Thymus (tissue), 11 donors: ENCODE measurements around the gene TSHZ2. TPM values are rescaled to one million over a fixed set of nuclear protein-coding genes. Genes with fewer than 3 reads are reported as not detected.
"Not testable (repeated sequence)": the region's sequence is repeated elsewhere in the genome, so short reads cannot be mapped to it uniquely, and the experiment has no call there.

Source experiments
- DNase-seq, 9 donors: peaks; one replicate each; pipeline ENCODE4 v3.0.0-alpha.2; 2013; ENCODE audit warnings: low spot score in 9 of 9, low read depth in 6 of 9, missing footprints in 1 of 9
- H3K27ac ChIP-seq, 2 donors: one replicate each; pipeline ENCODE4 v1.5.1; 2013; ENCODE audit warnings: control low read depth in 1 of 2, low read depth in 1 of 2, low read length in 1 of 2, mild to moderate bottlenecking in 1 of 2, moderate library complexity in 1 of 2
- H3K27me3 ChIP-seq, 2 donors: one replicate each; pipeline ENCODE4 v1.5.1; 2013; ENCODE audit warnings: low read length in 1 of 2; ENCODE audit not compliant: control insufficient read depth in 2 of 2, insufficient read depth in 1 of 2
- H3K36me3 ChIP-seq, 2 donors: one replicate each; pipeline ENCODE4 v1.5.1; 2013; ENCODE audit warnings: low read length in 1 of 2, mild to moderate bottlenecking in 1 of 2, moderate library complexity in 1 of 2; ENCODE audit not compliant: control insufficient read depth in 2 of 2, insufficient read depth in 2 of 2
- H3K4me1 ChIP-seq, 2 donors: one replicate each; pipeline ENCODE4 v1.5.1; 2013; ENCODE audit warnings: low read length in 2 of 2; ENCODE audit not compliant: control insufficient read depth in 2 of 2, insufficient read depth in 2 of 2
- H3K4me3 ChIP-seq, 2 donors: one replicate each; pipeline ENCODE4 v1.5.1; 2013; ENCODE audit warnings: low read length in 2 of 2, control low read depth in 1 of 2, mild to moderate bottlenecking in 1 of 2
- H3K9me3 ChIP-seq, 2 donors: one replicate each; pipeline ENCODE4 v1.5.1; 2013; ENCODE audit warnings: low read length in 1 of 2, mild to moderate bottlenecking in 1 of 2; ENCODE audit not compliant: control insufficient read depth in 2 of 2, insufficient read depth in 1 of 2
- WGBS: extraction: QIAGEN DNeasy Blood & Tissue Kit; methylation state at CpG from one replicate; pipeline ENCODE4 v1.1.7; 2013; 5-methylcytosine and 5-hydroxymethylcytosine counted together
- polyA plus RNA-seq: library from polyadenylated mRNA; stranded (reverse); fragments of 200-250 nt; gene quantifications from one replicate; pipeline ENCODE4 v1.2.3, GENCODE V29; 2013
- total RNA-seq: library from RNA; stranded (reverse); fragments of 120-200 nt; gene quantifications from one replicate; pipeline ENCODE4 v1.2.4, GENCODE V29; 2013
- donor health status: healthy.

Gene TSHZ2
- total and polyA plus RNA-seq, 2 donors = 1.4 to 2.4 TPM

DNA sequence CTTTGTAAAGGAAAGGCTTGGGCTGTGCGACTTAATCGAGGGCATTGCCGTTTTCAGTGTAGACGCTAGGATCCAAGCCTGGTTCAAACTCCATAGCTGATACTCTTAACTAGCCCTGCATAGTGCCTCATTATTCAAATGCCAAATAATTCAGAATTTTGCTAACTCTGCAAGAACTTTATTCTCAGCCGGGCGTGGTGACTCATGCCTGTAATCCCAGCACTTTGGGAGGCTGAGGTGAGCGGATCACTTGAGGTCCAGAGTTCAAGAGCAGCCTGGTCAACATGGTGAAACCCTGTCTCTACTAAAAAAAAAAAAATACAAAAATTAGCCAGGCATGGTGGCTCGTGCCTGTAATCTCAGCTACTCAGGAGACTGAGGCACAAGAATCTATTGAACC lies 394.8 kb downstream of the TSHZ2 start:
- H3K9me3 ChIP-seq, H3K4me3 ChIP-seq, DNase-seq, H3K4me1 ChIP-seq, H3K27ac ChIP-seq, H3K27me3 ChIP-seq, H3K36me3 ChIP-seq: not testable (repeated sequence)
- 97% methylated on average over 8 of the region's 8 CpGs for WGBS

DNA sequence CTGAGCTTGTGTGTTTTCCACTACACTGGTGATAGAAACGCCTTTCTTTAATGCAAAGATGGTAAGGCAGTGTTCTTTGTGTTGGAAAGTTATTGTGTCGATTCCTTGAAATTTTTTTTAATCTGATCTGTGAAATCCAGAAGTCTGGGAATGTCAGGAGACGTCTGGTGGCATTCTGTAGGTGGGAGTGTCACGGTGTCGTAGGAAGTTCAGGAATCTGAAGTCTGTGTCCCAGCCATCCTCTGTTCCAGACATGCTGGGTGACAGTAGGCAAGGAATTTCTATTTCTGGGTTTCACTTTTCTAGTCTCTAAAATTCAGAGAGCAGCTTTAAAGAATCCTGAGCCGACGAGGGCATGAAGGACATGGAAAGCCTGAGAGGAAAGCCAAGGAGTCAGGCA lies 397.7 kb downstream of the TSHZ2 start:
- Histone ChIP-seq H3K27ac (no peak overlapping the region), H3K4me1 (no peaks in the 10 kb centered on the region)

DNA sequence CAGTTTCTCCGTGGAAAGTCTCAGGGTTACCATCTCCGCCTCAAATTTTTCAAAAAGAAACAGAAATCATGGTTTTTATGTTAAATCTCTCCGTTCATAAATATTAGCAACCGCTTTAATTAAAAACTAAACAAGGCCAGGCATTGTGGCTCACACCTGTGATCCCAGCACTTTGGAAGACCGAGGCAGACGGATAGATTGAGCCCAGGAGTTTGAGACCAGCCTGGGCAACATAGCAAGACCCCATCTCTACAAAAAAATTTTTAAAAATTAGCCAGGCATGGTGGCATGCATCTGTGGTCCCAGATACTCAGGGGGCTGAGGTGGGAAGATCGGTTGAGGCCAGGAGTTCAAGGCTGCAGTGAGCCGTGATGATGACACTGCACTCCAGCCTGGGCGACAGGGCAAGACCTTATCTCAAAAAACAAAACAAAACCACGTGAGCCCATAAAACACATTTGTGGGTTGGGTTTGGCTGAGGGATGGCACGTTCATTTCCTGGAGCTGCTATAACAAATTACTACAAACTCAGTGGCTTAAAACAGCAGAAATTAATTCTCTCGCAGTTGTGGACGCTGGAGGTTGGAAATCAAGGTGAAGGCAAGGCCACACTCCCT lies 398.3 kb downstream of the TSHZ2 start:
- Histone ChIP-seq H3K4me3 (no peak overlapping the region), H3K9me3 (no peaks in the 10 kb centered on the region), H3K4me1 (no peaks in the 10 kb centered on the region), H3K27ac (no peak overlapping the region), H3K36me3 (no peaks in the 10 kb centered on the region), H3K27me3 (no peaks in the 10 kb centered on the region)
- WGBS = 66% methylated on average over 13 of the region's 13 CpGs
- DNase-seq = no peak

More for the DNA sequence above, 397.7 kb downstream of the TSHZ2 start:
- WGBS = 95% methylated on average over 7 of the region's 7 CpGs
- no peaks in the 10 kb centered on the region for H3K27me3 ChIP-seq
- H3K36me3 ChIP-seq = no peaks in the 10 kb centered on the region
- no peaks in the 10 kb centered on the region for H3K9me3 ChIP-seq
- H3K4me3 ChIP-seq = no peak overlapping the region
- DNase-seq = no peak

DNA sequence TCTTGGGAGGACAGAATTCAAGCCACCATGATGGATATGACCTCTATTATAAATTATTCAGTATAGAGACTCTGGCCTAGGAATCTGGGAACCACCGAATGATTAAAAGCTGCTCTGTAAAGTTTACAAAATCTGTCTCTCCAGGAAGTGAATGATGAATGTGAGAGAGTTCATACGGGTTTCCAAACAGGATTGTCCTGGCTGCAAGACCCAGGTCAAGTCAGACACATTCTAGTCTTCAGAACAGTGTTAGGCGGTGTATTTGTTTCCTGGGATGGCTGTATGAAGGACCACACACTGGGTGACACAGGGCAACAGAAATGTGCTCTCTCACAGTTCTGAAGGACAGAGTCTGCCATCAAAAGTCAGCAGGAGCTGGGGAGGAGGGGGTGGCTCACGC lies 399.1 kb downstream of the TSHZ2 start:
- H3K4me1 ChIP-seq = no peaks in the 10 kb centered on the region
- no peak overlapping the region for H3K4me3 ChIP-seq

DNA sequence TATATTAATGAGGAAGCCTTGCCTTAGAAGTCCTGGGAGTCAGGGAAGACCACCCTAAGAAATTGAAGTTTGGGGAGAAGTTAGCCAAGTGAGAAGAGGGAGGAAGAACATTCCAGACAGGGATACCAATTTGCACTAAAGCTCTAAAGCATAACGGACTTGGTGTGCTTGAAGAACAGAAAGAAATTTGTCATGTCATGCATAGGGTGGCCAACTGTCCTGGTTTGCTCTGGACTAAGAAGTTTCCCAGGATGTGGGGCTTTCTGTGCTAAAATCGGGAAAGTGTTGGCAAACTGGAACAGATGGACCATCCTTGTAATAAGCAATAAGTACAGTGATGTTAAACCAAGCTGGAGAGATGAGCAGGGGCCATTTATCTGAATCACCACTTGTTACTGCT lies 403.9 kb downstream of the TSHZ2 start:
- no peaks in the 10 kb centered on the region for H3K27me3 ChIP-seq
- 98% methylated on average over 2 of the region's 2 CpGs for WGBS
- no peak for DNase-seq
- no peak overlapping the region for H3K27ac ChIP-seq
- no peaks in the 10 kb centered on the region for H3K9me3 ChIP-seq
- H3K4me1 ChIP-seq = no peaks in the 10 kb centered on the region
- no peaks in the 10 kb centered on the region for H3K36me3 ChIP-seq
- H3K4me3 ChIP-seq = no peak overlapping the region

More for the DNA sequence above, 399.1 kb downstream of the TSHZ2 start:
- 95% methylated on average over 4 of the region's 4 CpGs for WGBS
- no peaks in the 10 kb centered on the region for H3K9me3 ChIP-seq
- DNase-seq = no peak
- no peaks in the 10 kb centered on the region for H3K36me3 ChIP-seq
- H3K27me3 ChIP-seq = no peaks in the 10 kb centered on the region
- no peak overlapping the region for H3K27ac ChIP-seq

DNA sequence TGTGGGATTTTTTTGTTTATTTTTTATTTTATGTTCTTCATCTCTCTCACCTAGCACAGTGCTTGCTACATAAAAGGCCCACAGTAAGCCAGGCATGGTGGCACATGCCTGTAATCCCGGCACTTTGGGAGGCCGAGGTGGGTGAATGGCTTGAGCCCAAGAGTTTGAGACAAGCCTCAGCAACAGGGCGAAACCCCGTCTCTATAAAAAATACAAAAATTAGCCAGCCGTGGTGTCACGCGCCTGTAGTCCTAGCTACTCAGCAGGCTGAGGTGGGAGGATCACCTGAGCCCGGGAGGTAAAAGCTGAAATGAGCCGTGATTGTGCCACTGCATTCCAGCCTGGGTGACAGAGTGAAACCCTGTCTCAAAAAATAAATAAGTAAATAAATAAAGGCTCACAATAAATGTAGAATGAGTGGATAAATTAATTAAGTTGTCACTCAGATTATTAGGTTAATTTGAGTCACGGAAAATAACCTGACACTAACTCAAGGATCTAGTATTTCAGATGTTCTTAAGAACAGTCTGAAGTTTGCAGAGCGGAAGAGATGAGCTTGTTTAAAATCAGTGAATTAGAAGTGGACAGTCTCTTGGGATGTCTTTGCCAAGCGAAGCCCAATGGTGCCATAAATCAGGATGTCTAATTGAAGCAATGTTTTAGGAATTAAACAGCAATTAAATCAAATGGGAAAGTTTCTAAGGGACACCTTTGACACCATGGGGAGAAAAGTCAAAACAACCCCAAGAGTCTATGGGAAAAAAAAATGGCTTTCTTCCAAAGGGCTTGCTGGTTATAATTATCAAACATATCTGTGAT lies 407.1 kb downstream of the TSHZ2 start:
- H3K27ac ChIP-seq = no peak overlapping the region
- WGBS = 80% methylated on average over 12 of the region's 12 CpGs
- no peaks in the 10 kb centered on the region for H3K36me3 ChIP-seq
- no peaks in the 10 kb centered on the region for H3K9me3 ChIP-seq
- no peaks in the 10 kb centered on the region for H3K27me3 ChIP-seq
- no peaks in the 10 kb centered on the region for H3K4me1 ChIP-seq
- no peak for DNase-seq
- H3K4me3 ChIP-seq = no peak overlapping the region

DNA sequence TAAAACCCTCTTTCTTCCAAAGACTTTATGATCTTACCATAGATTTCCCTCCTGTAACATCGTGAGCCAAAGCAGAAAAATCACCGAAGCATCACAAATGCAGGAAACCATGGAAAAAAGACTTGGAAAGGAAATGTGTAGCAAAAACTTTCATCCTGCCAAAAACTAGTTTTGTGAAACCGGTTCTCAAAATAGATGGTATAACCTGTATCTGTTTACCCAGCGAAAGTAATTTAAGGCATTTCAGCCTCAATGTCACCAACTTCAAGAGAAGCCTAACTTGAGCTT lies 407.6 kb downstream of the TSHZ2 start:
- DNase-seq = no peak
- no peaks in the 10 kb centered on the region for H3K36me3 ChIP-seq
- no peak overlapping the region for H3K27ac ChIP-seq
- H3K27me3 ChIP-seq = no peaks in the 10 kb centered on the region
- H3K4me3 ChIP-seq = no peak overlapping the region
- 77% methylated on average over 4 of the region's 4 CpGs for WGBS
- no peaks in the 10 kb centered on the region for H3K4me1 ChIP-seq
- H3K9me3 ChIP-seq = no peaks in the 10 kb centered on the region

DNA sequence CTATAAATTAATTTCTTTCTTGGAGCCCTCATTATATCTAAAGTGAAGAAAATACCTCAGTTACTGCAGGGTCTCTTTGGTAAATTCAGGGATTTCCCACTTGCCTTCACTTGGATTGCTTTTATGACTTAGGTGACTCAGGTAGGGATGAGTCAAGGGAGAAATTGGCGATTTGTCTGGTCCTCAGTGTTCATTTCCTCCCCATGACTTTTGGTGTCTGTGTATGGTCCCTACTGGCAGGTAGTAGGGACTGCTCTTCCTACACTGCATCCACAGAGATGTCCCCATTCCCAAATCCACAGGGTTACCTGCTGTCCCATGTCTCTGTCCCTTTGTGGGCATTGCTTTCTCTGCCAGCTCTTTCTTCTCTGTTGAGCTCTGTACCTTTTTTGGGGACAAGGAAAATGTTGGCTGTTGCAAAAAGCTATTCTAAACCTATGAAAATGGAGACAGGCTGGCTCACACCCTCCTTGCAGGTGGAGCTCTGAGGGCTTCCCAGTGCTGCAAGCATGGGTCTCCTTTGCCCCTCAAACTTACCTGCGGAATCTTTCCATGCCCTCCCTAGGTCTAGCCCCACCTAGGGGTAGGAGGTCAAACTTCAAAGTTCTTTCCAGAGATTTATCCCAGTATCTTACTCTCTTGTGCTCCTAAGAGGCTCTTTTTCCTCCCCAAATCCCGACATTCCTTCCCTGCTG lies 409.6 kb downstream of the TSHZ2 start:
- no peaks in the 10 kb centered on the region for H3K27me3 ChIP-seq
- H3K4me1 ChIP-seq = no peaks in the 10 kb centered on the region
- WGBS = 92% methylated on average over 3 of the region's 3 CpGs
- H3K9me3 ChIP-seq = no peaks in the 10 kb centered on the region
- H3K4me3 ChIP-seq = no peak overlapping the region
- DNase-seq = no peak
- no peaks in the 10 kb centered on the region for H3K36me3 ChIP-seq
- no peak overlapping the region for H3K27ac ChIP-seq

DNA sequence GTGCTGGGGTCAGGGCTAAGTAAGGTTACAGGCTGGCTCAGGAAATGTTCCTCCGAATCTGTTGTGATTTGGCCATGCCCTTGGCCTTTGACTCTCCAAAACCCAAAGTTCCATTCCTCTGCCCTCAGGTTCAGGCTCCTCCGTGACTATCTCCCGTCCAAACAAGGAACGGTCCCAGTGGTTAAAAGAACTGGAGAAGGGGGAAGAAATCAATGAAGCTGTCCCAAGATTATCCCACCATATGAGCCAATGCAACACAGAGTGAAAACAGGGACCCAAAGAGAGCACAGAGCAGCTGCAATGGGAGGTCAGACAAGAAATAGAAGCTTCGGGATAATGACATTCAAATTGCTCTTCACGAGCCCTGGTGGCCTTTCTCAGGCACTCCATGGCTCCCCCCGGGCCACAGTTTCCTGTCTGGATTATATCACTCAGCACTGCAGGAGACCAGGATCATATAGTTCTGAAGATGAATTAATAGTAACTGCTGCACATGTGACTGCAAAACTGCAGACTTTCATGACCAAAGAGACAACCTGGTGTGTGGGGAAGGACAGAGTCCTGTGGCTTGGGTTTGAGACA lies 410.2 kb downstream of the TSHZ2 start:
- Histone ChIP-seq H3K4me1 (no peaks in the 10 kb centered on the region), H3K27me3 (no peaks in the 10 kb centered on the region), H3K36me3 (no peaks in the 10 kb centered on the region), H3K9me3 (no peaks in the 10 kb centered on the region), H3K4me3 (no peak overlapping the region), H3K27ac (no peak overlapping the region)
- DNase-seq = no peak
- 86% methylated on average over 7 of the region's 7 CpGs for WGBS
